ENCODE results near the gene FOXS1.
A peak's percentile ranks its signal among the peaks of the same experiment; 100 is the strongest.

The FOXS1 gene

DNA sequence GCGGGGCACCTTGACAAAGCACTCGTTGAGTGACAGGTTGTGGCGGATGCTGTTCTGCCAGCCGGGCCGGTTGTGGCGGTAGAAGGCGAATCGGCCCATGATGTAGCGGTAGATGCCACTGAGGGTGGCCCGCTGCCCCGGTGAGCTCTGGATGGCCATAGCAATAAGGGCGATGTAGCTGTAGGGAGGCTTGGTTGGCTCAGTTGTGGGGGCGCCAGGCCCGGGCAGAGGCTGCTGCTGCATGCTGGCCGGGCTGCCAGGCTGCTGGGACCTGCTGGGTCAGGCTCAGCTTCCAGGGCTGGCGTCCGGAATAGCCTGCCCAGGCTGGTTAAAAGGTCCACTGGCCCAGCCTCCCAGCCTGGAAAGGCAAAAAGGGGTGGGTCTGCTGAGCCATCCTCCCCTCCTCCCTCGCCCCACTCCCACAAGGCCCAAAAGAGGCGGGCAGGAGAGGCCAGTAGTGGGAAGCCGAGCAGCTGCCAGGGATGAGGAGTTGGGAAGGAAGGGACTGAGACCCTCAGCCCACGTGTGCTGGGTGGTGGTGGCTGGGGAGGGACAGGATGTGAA, at the start of gene FOXS1:
FOXS1 (minus strand) TSS at position 305 of the 564 bp plus-strand sequence; CDS start at position 243, 62 bp downstream.
- no peak for DNase-seq

DNA sequence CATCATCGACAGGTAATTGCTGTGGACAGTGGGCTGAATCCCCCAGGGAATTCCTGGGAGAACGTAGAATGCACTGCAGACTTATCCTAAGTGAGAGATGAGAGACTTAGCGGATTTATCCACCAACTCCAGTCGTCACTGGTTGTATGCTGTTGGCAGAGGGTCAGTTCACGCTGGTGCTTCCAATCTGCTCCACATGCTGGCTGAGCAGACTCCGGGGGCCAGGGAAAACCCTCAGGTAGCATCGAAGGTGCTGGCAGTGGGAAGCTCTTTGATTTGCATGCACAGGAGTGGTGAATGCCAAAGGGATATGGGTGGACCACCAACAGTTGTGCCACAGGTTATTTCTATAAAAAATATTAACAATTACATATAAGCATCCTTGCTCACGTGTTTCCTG, 45.2 kb upstream of the FOXS1 start:
- no peak for DNase-seq

DNA sequence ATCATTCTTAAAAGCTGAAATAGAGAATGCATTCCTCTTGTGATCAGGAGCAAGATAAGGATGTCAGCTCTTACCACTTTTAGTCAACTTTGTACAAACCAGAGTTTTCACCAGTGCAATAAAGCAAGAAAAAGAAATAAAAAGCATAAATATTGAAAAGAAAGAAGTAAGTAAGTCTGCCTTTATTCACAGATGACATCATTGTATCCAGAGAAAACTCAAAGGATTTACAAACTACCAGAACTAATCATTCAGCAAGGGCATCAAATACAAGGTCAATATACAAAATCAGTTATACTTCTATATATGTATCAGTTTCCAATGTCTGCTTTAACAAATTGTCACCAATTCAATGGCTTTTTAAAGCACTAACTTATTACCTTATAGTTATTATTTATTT, 38.4 kb upstream of the FOXS1 start:
- DNase-seq: no peak

DNA sequence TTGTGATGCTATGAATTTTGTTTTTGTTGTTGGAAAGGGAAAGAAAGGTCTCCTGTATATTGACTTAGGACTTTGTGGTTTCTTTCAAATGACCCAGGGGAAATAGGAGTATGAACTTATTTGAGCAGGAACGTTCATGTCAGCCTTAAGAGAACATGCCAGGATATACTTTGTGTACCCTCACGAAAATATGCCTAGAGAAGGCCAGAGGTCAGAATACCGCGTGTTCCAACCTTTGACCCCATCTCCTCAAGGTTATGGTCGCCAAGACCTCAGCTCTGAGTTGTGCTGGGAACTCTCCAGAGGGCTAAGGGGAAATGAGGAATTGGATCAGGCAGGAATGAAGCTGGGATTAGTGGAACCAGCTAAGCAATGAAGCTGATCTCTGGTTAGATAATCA, 36.5 kb upstream of the FOXS1 start:
- DNase-seq: no peak

DNA sequence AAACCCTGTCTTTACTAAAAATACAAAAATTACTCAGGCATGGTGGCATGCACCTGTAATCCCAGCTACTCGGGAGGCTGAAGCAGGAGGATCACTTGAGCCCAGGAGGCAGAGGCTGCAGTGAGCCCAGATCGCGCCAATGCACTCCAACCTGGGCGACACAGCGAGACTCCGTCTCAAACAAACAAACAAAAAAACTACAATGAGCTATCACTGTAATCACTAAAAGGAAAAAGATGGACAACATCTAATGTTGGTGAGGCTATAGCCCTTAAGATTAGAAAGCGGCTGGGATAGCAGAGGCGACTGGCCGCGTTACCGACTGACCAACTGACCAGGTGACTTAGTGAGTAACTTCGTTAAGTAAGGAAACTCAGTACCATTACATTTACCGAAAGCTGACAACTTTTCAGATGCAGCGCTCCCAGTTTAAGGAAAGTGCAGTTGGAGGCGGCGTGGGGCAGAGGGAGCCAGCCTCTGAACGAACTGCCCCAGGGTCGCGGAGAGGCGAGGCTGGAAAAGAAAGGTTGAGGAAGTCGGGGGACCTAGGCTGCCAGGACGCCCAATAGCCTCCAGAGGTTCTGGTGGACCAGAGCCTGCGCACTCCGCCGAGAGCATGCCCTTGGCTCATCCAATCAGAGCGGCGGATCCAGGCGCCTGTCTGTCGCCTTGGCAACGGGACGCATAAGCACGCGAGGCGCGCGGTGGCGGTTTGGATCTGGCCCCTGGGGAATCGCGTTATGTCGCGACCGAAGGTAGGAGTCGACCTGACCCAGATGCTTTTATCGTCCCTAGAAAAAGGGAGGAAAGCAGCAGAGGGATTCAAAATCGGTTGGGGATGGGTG, 34.0 kb upstream of the FOXS1 start:
- peak; percentile 95 for DNase-seq

DNA sequence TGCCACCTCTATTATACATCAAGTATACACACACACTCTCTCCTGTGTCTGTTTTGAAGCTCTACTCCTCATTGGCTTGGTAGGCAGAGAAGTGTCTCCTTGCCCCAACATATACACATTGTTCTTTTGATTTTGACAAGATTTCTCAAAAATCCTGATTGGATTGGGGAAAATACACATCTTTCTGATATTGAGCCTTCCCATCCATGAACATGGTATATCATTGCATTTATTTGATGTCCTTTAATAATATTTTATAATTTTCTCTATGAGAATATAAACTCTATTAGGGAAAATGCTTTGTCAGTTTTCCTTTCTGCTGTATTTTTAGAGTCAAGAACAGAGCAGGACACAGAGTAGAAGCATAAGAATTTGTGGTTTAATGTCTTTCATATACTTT, 32.3 kb upstream of the FOXS1 start:
- DNase-seq: no peak

DNA sequence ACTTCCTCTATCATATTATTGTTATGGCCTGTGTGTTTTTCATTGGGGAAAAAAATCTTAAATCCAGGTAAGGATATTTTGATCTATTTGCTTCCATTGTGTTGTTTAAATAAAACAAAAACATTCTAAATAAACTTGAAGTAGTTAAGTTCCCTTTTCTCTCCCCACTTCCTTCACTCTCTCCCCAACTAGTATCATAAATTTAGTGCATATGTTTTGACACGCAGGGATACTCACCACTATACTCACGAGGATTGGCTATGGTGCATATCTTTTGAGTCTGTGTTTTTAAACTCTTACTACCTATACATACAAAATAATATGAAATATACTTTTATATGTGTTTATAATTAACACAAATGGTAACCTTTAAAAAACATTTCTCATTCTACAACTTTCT, 30.3 kb upstream of the FOXS1 start:
- no peak for DNase-seq

DNA sequence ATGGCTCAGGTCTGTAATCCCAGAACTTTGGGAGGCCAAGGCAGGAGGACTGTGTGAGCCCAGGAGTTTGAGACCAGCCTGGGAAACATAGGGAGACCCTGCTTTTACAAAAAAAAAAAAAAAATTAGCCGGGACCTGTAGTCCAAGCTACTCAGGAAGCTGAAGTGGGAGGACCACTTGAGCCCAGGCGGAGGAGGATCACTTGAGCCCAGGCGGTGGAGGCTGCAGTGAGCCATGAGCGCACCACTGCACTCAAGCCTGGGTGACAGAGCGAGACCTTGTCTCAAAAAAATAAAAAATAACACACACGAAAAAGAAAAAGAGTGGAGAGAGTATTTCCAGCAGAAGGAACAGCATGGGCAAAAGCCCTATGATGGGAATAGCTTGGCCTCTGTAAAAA, 27.0 kb upstream of the FOXS1 start:
- DNase-seq: no peak

DNA sequence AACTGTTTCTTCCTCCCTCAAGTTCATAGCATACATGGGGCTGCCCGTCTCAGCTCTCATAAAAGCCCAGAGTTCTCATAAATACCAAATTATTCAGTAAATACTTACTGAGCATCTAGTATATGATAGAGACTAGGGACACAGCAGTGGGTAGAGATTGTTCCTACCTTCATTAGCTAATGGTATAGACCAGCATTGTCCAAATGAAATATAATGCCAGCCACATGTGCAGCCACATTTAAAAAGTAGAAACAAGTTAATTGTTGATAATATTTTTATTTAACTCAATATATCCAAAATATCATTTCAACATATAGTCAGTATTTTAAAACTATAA, 26.2 kb upstream of the FOXS1 start:
- no peak for DNase-seq

DNA sequence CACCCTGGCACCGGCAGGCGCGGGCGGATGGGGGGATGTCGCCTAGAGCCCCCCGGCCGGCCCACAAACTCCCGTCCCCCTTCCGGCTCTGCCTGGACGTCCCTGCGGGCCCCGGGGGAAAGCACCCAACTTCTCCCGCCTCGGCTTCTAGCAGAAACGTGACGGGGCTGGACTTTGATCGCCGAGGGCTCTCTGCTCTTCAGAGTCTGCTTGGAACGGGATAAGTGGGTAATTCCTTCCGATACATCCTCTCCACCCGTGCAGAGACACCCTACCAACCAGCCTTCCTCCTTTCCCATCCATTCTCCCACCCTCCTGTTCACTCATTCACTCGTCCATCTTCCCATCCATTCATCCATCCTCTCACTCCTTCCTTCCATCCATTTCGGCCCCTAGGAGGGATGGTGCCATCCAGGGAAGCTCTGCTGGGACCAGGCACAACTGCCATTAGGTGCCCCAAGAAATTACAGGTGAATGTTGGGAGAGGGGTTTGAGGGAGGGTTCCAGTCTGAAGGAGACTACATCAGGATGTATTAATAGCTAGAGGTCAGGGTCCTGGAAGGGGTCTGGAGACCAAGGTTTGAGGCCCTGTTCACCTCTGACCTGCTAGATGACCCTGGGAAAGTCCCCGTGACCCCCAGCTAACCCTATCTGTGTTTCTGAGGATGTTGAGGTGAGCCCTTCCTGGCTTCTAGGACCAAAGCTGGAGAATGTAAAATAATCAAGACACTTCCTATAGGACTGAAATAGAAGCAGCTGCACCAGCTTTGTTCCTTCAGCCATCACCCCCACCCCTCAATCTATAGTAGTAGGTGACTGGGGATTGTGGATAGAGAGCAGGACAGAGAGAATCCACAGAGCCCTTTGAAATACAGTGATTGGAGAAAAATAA, 25.6 kb upstream of the FOXS1 start:
- DNase-seq: no peak

DNA sequence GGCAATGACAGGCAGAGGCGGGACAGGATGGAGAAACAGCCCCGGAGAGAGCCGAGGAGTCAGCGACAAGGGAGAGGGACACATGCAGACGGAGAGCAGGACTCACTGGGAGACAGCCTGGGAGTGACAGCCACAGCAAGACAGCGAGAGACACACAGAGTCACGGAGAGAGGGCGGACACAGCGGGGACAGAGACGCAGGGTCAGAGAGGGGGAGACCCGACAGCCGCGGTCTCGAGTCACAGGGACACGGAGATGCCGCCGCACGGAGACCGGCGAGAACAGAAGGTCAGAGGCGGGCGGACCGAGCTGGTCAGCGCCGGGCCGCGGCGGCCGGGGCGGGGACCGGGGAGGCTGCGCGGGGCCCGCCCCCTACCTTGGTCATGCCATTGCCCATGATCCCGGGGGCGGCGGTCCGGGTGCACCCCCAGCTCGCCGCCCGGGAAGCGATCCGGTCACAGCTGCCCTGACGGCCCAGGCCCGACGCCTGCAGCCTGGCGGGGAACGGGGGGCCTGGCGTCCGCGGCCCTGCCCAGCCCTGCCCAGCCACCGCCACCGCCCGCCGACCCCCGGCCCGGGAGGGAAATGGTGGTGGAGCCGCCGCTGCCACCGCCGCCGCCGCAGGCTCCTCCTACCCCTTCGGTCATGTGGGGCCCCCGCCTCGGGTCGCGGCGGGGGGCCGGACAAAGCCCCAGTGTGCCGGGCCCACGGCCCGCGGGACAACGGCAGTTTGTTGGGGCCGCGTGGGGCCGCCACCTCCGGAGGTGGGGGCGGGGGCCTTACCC, 24.7 kb upstream of the FOXS1 start, which contains the start of the genes DUSP15 and TTLL9:
DUSP15 (minus strand) TSS at position 586 of the 784 bp plus-strand sequence; CDS start at position 396, 190 bp downstream.
TTLL9 (plus strand) TSS at position 693 of the 784 bp plus-strand sequence. CDS start 493 bp downstream, outside the sequence.
- DNase-seq: no peak

DNA sequence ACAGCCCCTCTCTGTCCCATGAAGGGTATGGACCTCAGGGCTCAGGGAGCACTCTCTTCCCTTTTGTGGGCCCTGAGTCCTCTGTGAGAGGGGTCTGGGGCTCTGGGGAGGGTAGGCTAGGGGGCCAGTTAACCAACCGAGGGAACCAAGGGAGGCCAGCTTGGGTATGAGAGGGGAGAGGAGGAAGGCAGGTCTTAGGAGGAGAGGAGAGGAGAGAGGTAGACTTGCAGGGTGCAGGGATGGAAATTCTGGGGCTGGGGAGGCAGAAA, 24.2 kb upstream of the FOXS1 start:
- no peak for DNase-seq

DNA sequence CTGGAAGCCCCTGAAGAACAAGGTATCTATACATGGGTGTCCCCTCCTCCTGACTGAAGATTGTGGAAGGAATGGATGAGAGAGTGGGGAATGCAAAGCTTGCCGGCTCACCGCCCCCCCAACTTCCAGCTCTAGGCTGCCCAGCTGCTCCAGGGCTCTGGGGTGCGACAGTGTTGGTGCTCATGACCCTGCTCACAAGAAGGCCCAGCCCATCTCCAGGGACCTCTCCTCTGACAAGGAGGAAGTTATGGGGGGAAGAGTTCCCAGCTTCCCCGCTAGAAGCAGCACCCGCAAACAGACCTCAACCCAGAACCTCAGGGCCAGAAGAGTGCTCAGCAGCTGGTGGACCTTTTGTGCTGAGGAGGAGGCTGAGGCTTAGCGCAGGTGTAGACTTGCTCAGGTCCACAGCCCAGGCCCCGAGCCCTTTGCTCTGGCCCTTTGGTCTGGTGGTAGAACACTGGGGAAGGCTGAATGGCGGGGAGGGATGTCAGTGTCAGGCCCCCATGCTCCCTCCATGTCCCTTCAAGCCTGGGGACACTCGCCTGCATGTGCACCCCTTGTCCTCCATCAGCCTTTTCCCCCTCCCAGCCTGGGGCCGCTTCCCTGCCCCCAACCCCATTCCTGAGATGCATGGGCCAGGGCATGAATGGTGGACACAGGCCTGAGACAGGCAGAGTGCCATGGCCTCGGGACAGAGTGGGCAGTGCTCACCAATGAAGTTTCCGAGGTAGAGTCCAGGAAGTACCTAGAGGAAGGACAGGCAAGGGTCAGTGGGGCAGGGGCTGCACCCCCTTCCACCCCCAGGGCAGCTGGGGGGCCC, 23.7 kb upstream of the FOXS1 start:
- DNase-seq: no peak

DNA sequence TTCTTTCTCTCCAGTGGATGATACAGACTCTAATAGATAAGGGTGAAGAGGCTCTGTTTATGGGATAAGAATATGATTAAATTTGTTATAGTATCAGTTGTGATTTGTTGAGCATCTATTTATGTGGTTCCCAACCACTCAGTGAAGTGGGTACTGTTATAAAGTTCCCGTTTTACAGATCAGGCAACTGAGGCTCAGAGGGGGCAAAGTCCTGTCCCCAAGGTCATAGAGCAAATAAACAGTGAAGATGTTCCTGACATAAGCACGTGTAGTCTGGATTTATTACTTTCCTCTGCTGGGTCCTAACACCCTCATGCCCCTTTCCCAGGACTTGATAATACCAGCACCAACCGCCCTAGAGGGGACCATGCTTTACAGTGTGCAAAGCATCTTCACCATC, 20.8 kb upstream of the FOXS1 start:
- no peak for DNase-seq

DNA sequence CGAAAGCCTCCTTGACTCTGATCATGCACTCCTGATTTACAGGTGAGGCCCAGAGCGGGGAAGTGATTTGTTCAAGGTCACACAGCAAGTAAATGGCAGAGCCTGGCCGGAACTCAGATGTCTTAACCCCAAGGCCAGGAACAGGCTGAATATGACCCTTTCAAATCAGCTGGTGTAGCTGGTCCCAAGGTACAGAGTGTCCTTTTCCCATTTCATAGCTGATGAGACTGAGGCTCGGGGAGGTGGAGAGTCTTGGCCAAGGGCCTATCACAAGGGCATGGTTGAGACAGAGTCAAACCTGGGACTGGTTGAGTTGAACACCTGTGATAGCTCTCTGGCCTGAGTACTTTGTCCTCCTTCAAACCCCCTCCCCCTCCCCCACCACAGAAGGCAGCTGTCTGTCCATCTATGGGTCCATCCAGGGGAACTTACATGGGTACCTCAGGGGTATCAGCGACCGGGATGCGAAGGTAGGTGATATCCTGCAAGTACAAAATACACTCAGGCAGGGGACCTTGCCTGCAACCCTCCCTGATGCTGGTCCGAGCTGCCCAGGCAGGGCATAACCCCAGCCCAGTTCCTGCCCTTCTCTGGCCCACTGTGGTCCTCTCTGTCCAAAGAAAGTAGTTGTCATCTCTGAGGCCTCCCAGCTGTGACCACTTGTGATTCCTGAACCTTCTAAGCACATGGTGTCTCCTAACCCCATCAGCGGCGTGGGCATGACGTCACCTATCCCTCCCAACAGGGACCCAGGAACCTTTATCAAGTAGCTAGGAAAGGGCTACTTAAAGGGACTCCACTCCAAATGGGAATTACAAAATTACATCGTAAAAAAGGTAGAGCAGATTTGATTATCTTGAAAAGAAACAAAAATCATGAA, 19.4 kb upstream of the FOXS1 start:
- DNase-seq: no peak

DNA sequence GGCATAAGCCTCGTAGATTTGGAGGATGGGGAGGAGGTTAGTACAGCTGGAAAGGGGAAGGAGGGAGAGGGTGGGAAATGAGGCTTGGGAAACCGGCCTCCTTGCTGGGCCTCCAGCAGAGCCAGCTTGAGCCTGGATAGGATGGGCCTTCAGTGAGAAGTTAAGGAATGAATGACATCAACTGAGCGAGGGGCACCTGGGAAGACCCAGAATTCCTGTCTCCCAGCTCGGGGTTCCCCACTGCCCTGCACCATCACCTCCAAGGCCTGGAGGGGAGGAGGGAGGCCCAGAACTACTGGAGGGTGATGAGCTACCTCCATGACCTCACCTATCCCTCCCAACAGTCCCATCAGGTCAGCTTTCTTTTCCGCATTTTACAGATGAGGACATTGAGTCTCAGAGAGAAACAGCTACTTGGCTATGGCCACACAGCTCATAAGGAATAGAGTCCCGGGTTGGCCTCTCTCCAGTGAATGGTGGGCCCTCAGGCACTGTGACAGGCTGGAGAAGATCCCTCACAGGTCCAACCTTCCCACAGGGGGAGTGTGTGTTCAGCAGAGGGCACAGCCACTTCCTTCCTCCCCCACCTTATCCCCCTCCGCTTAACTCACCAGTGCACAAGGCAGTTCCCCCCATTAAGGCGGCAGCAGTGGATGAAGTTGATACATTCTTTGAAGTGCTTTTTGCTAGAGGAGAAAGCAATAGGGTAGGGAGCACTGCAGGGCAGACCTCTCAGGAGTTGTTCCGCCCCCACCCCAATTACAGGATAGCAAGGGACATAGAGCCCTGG, 18.1 kb upstream of the FOXS1 start:
- DNase-seq: no peak

DNA sequence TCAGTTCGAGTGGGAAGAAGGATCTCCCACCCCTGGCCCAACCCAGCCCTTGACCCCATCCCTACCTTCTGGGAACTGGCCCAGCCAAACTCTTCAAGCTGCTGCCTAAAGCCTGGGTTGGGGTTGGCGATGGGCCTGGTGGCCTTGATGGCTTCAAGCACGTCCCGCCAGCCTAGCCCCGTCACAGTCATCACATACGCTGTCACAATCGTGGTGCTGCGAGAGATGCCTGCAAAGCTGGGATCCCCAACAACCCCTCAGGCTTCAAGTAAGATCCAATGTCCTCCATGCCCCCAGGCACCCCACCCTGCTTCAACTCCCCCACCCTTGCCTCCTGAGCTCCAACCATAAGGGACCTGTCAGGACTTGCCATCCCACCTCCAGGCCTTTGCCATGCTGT, 17.1 kb upstream of the FOXS1 start:
- DNase-seq: no peak

DNA sequence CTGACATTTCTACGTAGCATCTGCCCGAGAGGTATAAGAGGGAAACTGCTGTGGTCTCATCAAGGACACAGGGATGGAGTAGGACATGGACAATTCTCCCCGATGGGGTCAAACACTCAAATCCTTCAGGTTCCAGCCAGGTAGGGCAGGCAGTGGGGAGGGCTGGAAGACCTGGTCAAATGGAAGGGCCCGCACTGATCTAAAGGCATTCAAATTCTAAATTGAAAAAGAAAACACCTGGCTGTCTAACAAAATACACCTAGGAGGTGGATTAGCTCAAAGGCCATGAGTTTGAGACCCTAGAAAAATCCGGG, 16.7 kb upstream of the FOXS1 start:
- no peak for DNase-seq

DNA sequence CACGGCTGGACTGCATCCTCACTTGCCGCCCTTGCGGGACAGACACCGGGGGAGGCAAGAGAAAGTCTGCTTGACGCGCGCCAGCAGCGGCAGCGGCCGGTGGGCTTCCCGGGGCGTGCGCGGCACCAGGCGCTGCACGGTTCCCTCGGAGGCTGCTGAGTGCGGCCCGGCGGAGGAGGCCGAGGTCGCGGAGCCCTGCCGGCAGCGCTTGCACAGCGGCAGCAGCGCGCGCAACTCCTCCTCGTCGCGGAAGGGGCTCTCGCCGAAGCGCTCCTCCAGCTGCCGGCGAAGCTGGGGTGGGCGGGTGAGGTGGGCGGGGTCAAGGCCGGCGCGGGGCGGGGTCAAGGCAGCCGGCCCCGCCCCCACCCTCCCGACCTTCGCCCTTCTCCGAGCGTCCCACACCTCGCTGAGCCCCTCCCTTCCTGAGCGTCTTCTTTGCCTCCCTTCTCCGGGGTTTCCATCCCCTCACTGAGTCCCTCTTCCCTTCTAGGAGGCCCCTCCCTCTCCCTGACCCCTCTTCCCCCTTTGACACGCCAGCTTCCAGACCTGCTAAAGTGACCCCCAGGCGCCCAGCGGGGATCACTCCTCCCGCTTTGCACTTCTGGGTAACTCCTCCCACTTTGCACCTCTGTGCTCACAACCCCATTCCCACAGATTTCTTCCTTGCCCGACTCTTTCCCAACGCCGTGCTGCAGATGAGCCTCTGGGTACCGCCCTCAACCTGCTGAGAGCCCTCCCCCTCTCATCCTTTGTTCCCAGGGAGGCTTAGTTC, 16.2 kb upstream of the FOXS1 start:
- DNase-seq: peak; percentile 74

DNA sequence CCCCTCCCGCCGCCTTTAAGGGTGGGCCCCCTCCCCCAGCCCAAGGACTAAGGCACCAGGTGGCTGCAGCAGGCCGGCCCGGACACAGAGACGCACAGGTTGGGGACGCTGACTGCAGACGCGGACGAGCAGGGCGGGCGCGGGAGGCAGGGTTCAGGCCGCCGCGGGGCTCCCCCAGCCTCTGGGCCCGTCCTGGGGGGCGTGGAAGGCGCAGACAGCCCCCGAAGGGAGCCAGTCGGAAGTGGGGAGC, 15.7 kb upstream of the FOXS1 start:
- DNase-seq: no peak

All from COR-L47 (cell line).